SH-SY5Y (cell line): Measurements from ENCODE around the gene NAB2.

Experiments used
- GATA2 ChIP-seq: IDR thresholded peaks from 2 replicates; pipeline ENCODE4 v1.6.1; 2011; ENCODE audit warnings: mild to moderate bottlenecking, low read depth, low read length
- GATA3 ChIP-seq: IDR thresholded peaks from 2 replicates; pipeline ENCODE4 v1.6.1; 2011; ENCODE audit warnings: low read depth, mild to moderate bottlenecking, low read length, moderate library complexity

DNA sequence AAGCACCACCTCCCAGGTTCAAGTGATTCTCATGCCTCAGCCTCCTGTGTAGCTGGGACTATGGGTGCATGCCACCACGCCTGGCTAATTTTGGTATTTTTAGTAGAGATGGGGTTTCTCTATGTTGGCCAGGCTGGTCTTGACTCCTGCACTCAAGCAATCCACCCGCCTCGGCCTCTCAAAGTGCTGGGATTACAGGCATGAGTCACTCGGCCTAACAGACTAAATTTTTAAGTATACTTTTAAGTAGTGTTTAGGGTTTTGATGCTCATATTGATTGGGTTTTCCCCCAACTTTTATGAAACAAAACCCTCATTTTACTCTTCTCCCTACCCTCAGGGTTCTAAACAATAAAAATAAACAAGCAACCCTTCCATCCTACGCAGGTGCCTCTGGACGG lies 44.4 kb upstream of the NAB2 start:
- TF ChIP-seq GATA3, result no peak
- TF ChIP-seq GATA2, result no peak
